Osteoblast (primary cell): Measurements from ENCODE around the gene ATP8B4. TPM values are rescaled to one million over a fixed set of nuclear protein-coding genes. Genes with fewer than 3 reads are reported as not detected.

Experiments used
- DNase-seq: peaks from one replicate; pipeline ENCODE4 v3.0.0; 2011; ENCODE audit warnings: low spot score, mixed read lengths; ENCODE audit not compliant: insufficient read length; ENCODE audit errors: missing footprints
- H2AFZ ChIP-seq: 2 replicates; pipeline ENCODE4 v1.6.0; 2011; ENCODE audit warnings: mild to moderate bottlenecking, low read length
- H3K27ac ChIP-seq: 2 replicates; pipeline ENCODE4 v1.5.1; 2011; ENCODE audit warnings: mild to moderate bottlenecking, low read depth, low read length, moderate library complexity
- H3K27me3 ChIP-seq: 2 replicates; pipeline ENCODE4 v1.6.0; 2012; ENCODE audit warnings: mild to moderate bottlenecking, control low read depth, inconsistent platforms, low read length, moderate library complexity; ENCODE audit not compliant: insufficient read depth
- H3K36me3 ChIP-seq: 2 replicates; pipeline ENCODE4 v1.5.1; 2011; ENCODE audit warnings: mild to moderate bottlenecking, low read length, control low read depth, moderate library complexity; ENCODE audit not compliant: insufficient read depth
- H3K4me1 ChIP-seq: 2 replicates; pipeline ENCODE4 v1.5.1; 2011; ENCODE audit warnings: mild to moderate bottlenecking, low read length, control low read depth, moderate library complexity; ENCODE audit not compliant: insufficient read depth
- H3K4me2 ChIP-seq: 2 replicates; pipeline ENCODE4 v1.6.0; 2011; ENCODE audit warnings: mild to moderate bottlenecking, low read length; ENCODE audit not compliant: insufficient read depth
- H3K4me3 ChIP-seq: fragments of 200-600 bp; sonication (generic); 3 replicates; pipeline ENCODE4 v1.5.1; 2012; ENCODE audit warnings: mild to moderate bottlenecking, low read length, inconsistent platforms; ENCODE audit not compliant: insufficient read depth
- H3K79me2 ChIP-seq: 2 replicates; pipeline ENCODE4 v1.6.0; 2012; ENCODE audit warnings: mild to moderate bottlenecking, low read length, control low read depth, inconsistent platforms; ENCODE audit not compliant: insufficient read depth
- H3K9me3 ChIP-seq: 2 replicates; pipeline ENCODE4 v1.5.1; 2011; ENCODE audit warnings: low read depth, low read length, control low read depth
- H4K20me1 ChIP-seq: 2 replicates; pipeline ENCODE4 v1.6.0; 2012; ENCODE audit warnings: mild to moderate bottlenecking, low read length, control low read depth; ENCODE audit not compliant: insufficient read depth
- CTCF ChIP-seq: IDR thresholded peaks from 2 replicates; pipeline ENCODE4 v1.5.1; 2011; ENCODE audit warnings: mild to moderate bottlenecking, low read depth, low read length, moderate library complexity; ENCODE audit errors: extremely low read depth
- total RNA-seq: library from RNA; depleted of rRNA; stranded (reverse); fragments of >200 nt; gene quantifications from 2 replicates; pipeline ENCODE4 v1.2.3, GENCODE V29; 2012

ATP8B4 gene
- total RNA-seq, 1 donor = 1.1 TPM

- Histone ChIP-seq H3K9me3 (no peaks in the 10 kb centered on the region), H3K4me2 (no peak overlapping the region), H2AFZ (no peak overlapping the region), H3K79me2 (no peaks in the 10 kb centered on the region), H3K4me3 (no peak overlapping the region), H4K20me1 (no peaks in the 10 kb centered on the region), H3K27me3 (no peaks in the 10 kb centered on the region), H3K36me3 (no peaks in the 10 kb centered on the region), H3K4me1 (peaks cover 7% of the 10 kb centered on the region), H3K27ac (no peak overlapping the region)
- TF ChIP-seq CTCF = peak; percentile 71
- DNase-seq = no peak
Observed at GRCh38 chr15:50148362-50148963, 29.4 kb upstream of the ATP8B4 start.

GRCh38 chr15:50146632-50147031 lies 27.6 kb upstream of the ATP8B4 start:
- Histone ChIP-seq H2AFZ (peak overlapping the region; percentile 67), H3K27me3 (no peaks in the 10 kb centered on the region), H3K4me3 (no peak overlapping the region), H3K4me1 (peaks cover 7% of the 10 kb centered on the region), H3K4me2 (no peak overlapping the region), H3K36me3 (no peaks in the 10 kb centered on the region), H3K27ac (no peak overlapping the region), H3K9me3 (no peaks in the 10 kb centered on the region), H4K20me1 (no peaks in the 10 kb centered on the region), H3K79me2 (no peaks in the 10 kb centered on the region)
- no peak for DNase-seq
- TF ChIP-seq CTCF = no peak

GRCh38 chr15:50145451-50145872 lies 26.4 kb upstream of the ATP8B4 start:
- H2AFZ ChIP-seq = peak overlapping the region; percentile 17
- peak overlapping the region; percentile 62 for H3K27ac ChIP-seq

More at GRCh38 chr15:50145451-50145872, 26.4 kb upstream of the ATP8B4 start:
- no peak overlapping the region for H3K4me3 ChIP-seq
- no peaks in the 10 kb centered on the region for H3K9me3 ChIP-seq
- H3K36me3 ChIP-seq = no peaks in the 10 kb centered on the region
- H3K27me3 ChIP-seq = no peaks in the 10 kb centered on the region
- no peaks in the 10 kb centered on the region for H4K20me1 ChIP-seq
- peak; percentile 49 for TF ChIP-seq CTCF
- H3K4me2 ChIP-seq = peak overlapping the region; percentile 35
- no peaks in the 10 kb centered on the region for H3K79me2 ChIP-seq
- H3K4me1 ChIP-seq = peaks cover 7% of the 10 kb centered on the region
- no peak for DNase-seq
